GOT3 (cell line): ENCODE data around the gene PLCB4.
"Not testable (repeated sequence)": the region's sequence is repeated elsewhere in the genome, so short reads cannot be mapped to it uniquely, and the experiment has no call there.

ENCODE experiments used
- DNase-seq: peaks from one replicate; lab custom pipeline; 2025; ENCODE audit warnings: mixed read lengths; lab: John Stamatoyannopoulos, UW

The PLCB4 gene

GRCh38 chr20:9141921-9142320 lies 73.0 kb downstream of the PLCB4 start:
- DNase-seq, result no peak

GRCh38 chr20:9142809-9143208 lies 73.9 kb downstream of the PLCB4 start:
- DNase-seq, result no peak

GRCh38 chr20:9143926-9144325 lies 75.0 kb downstream of the PLCB4 start:
- no peak for DNase-seq

- no peak for DNase-seq
These were observed 75.8 kb downstream of the PLCB4 start for GRCh38 chr20:9144643-9145042.

GRCh38 chr20:9145142-9145541 lies 76.3 kb downstream of the PLCB4 start:
- no peak for DNase-seq

- no peak for DNase-seq
These were observed 77.8 kb downstream of the PLCB4 start for GRCh38 chr20:9146649-9147048.

- DNase-seq, result no peak
These were observed 78.7 kb downstream of the PLCB4 start for GRCh38 chr20:9147547-9148024.

- DNase-seq, result no peak
These were observed 79.4 kb downstream of the PLCB4 start for GRCh38 chr20:9148291-9148690.

GRCh38 chr20:9149087-9149486 lies 80.2 kb downstream of the PLCB4 start:
- DNase-seq, result no peak

GRCh38 chr20:9149796-9150195 lies 80.9 kb downstream of the PLCB4 start:
- DNase-seq, result no peak

GRCh38 chr20:9150679-9151078 lies 81.8 kb downstream of the PLCB4 start:
- DNase-seq, result no peak

- not testable (repeated sequence) for DNase-seq
These were observed 83.3 kb downstream of the PLCB4 start for GRCh38 chr20:9152139-9152538.

GRCh38 chr20:9154464-9155024 lies 85.7 kb downstream of the PLCB4 start:
- DNase-seq, result no peak

GRCh38 chr20:9156529-9157280 lies 87.8 kb downstream of the PLCB4 start:
- no peak for DNase-seq

- DNase-seq, result no peak
These were observed 91.4 kb downstream of the PLCB4 start for GRCh38 chr20:9160331-9160730.

- DNase-seq, result no peak
These were observed 91.9 kb downstream of the PLCB4 start for GRCh38 chr20:9160757-9161156.

GRCh38 chr20:9161311-9161710 lies 92.4 kb downstream of the PLCB4 start:
- no peak for DNase-seq

- no peak for DNase-seq
These were observed 94.4 kb downstream of the PLCB4 start for GRCh38 chr20:9163251-9163650.

- no peak for DNase-seq
These were observed 95.1 kb downstream of the PLCB4 start for GRCh38 chr20:9163995-9164394.

- no peak for DNase-seq
These were observed 96.4 kb downstream of the PLCB4 start for GRCh38 chr20:9165261-9165660.

- no peak for DNase-seq
These were observed 97.4 kb downstream of the PLCB4 start for GRCh38 chr20:9166153-9166780.

- no peak for DNase-seq
These were observed 100.5 kb downstream of the PLCB4 start for GRCh38 chr20:9169409-9169808.

GRCh38 chr20:9172851-9173250 lies 104.0 kb downstream of the PLCB4 start:
- DNase-seq, result no peak
